Measurements from ENCODE around the gene CAV1. TPM values are rescaled to one million over a fixed set of nuclear protein-coding genes. Genes with fewer than 3 reads are reported as not detected.

Gene CAV1
- total RNA-seq, 1 experiment from 2014 or later: 141 TPM

DNA sequence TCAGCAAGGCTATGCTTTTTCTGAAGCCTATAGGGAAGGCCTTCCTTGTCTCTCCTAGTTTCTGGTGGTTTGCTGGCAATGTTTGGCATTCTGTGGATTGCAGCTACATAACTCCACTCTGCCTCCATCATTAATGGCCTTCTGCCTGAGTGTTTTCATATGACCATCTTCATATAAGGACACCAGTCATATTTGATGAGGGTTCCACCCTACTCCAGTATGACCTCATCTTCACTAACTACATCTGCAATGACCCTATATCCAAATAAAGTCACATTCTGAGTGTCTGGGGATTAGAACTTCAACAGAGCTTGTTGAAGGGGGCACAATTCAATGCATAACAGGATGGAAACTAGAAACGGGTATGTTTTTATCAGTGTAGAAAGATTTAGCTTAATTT is 22.1 kb downstream of the CAV1 start:
- DNase-seq (ENCODE audit: low read depth): no peak
- in situ Hi-C loops (cut with HindIII; ENCODE audit: low pct_unique_long_range_greater_than_20kb, low sequenced_read_pairs): no loop called here

- DNase-seq (ENCODE audit: low read depth): no peak
- in situ Hi-C loops (cut with HindIII; ENCODE audit: low pct_unique_long_range_greater_than_20kb, low sequenced_read_pairs): no loop called here
Observed at GRCh38 chr7:116547347-116547746, 22.5 kb downstream of the CAV1 start.

- in situ Hi-C loops (cut with HindIII; ENCODE audit: low pct_unique_long_range_greater_than_20kb, low sequenced_read_pairs): no loop called here
- DNase-seq (ENCODE audit: low read depth): no peak
Observed at GRCh38 chr7:116548506-116548905, 23.7 kb downstream of the CAV1 start.

DNA sequence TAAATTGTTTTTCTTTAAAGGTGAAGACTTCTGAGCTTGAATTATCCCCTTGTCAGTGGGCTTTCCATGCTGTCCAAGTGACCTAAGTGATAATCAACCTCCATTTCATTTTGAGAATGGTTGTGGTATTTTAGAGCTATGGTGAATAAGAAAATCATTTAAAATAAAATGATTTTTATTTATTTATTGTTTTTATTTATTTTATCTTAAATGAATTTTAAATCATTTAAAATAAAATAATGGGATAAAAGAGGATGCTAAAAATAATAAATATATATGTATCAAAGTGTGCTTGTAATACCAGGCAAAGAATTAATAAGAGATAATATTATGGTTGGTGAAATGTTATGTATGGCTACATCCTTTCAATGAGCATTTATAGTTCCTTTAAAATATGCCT is 24.5 kb downstream of the CAV1 start:
- in situ Hi-C loops (cut with HindIII; ENCODE audit: low pct_unique_long_range_greater_than_20kb, low sequenced_read_pairs): no loop called here

DNA sequence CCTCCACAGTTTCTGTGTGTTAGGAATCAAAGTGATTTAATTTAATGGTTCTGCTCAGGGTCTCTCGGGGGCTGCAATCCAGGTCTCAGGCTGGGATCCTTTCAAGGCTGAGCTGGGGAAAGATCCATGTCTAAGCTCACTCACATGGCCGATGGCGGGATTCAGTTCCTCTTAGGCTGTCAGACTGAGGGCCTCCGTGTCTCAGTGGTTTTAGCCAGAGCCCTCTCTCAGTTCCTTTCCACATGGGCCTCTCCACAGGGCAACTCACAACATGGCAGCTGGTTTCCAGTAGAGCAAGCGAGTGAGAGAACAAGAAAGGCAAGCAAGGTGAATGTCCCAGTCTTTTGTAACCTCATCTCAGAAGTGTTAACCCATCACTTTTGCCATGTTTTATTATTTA is 26.9 kb downstream of the CAV1 start:
- DNase-seq (ENCODE audit: low read depth): no peak
- in situ Hi-C loops (cut with HindIII; ENCODE audit: low pct_unique_long_range_greater_than_20kb, low sequenced_read_pairs): no loop called here

More for the DNA sequence above, 24.5 kb downstream of the CAV1 start:
- no peak for DNase-seq (ENCODE audit: low read depth)

GRCh38 chr7:116552602-116553001 is 27.8 kb downstream of the CAV1 start:
- in situ Hi-C loops (cut with HindIII; ENCODE audit: low pct_unique_long_range_greater_than_20kb, low sequenced_read_pairs): no loop called here
- peak; percentile 66 for DNase-seq (ENCODE audit: low read depth)

GRCh38 chr7:116553168-116553964 is 28.5 kb downstream of the CAV1 start:
- DNase-seq (ENCODE audit: low read depth): no peak
- in situ Hi-C loops (cut with HindIII; ENCODE audit: low pct_unique_long_range_greater_than_20kb, low sequenced_read_pairs): no loop called here

DNA sequence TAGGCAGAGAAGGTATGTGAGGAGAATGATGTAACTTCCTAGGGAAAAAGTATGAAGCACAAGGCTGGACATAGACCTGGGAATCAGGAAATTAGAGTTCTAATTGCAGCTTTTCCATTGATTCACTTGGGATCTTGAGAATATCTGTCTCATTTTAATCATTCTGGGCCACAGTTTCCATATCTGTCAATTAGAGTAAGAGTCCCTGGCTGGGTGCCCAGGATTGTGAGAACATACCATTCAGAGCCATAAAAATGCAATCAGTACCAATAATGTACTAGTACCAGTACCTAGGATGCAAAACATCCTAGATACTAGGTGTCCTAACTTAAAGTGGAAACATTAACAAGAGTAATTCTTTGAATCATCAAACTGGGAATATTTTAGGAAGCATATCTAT is 29.6 kb downstream of the CAV1 start:
- DNase-seq (ENCODE audit: low read depth): no peak
- in situ Hi-C loops (cut with HindIII; ENCODE audit: low pct_unique_long_range_greater_than_20kb, low sequenced_read_pairs): no loop called here

GRCh38 chr7:116554911-116555310 is 30.1 kb downstream of the CAV1 start:
- in situ Hi-C loops (cut with HindIII; ENCODE audit: low pct_unique_long_range_greater_than_20kb, low sequenced_read_pairs): no loop called here
- DNase-seq (ENCODE audit: low read depth): no peak

GRCh38 chr7:116557066-116557585 is 32.3 kb downstream of the CAV1 start:
- in situ Hi-C loops (cut with HindIII; ENCODE audit: low pct_unique_long_range_greater_than_20kb, low sequenced_read_pairs): no loop called here
- no peak for DNase-seq (ENCODE audit: low read depth)

- in situ Hi-C loops (cut with HindIII; ENCODE audit: low pct_unique_long_range_greater_than_20kb, low sequenced_read_pairs): no loop called here
- DNase-seq (ENCODE audit: low read depth): no peak
Observed at GRCh38 chr7:116557901-116558300, 33.1 kb downstream of the CAV1 start.

DNA sequence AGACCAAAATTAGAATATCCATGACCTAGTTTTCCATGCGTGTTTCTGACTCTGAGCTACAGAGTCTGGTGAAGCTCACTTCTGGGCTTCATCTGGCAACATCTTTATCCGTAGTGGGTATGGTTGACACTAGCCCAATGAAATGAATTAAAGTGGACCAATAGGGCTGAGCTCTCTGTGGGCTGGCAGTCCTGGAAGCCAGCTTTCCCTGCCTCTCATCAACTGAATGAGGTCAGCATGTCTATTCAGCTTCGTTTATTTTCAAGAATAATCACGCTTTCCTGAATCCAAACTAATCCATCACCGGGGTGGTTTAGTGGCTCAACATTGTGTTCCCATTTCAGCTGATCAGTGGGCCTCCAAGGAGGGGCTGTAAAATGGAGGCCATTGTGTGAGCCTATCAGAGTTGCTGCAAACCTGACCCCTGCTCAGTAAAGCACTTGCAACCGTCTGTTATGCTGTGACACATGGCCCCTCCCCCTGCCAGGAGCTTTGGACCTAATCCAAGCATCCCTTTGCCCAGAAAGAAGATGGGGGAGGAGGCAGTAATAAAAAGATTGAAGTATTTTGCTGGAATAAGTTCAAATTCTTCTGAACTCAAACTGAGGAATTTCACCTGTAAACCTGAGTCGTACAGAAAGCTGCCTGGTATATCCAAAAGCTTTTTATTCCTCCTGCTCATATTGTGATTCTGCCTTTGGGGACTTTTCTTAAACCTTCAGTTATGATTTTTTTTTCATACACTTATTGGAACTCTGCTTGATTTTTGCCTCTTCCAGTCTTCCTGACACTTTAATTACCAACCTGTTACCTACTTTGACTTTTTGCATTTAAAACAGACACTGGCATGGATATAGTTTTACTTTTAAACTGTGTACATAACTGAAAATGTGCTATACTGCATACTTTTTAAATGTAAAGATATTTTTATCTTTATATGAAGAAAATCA is 35.5 kb downstream of the CAV1 start:
- DNase-seq (ENCODE audit: low read depth): no peak

DNA sequence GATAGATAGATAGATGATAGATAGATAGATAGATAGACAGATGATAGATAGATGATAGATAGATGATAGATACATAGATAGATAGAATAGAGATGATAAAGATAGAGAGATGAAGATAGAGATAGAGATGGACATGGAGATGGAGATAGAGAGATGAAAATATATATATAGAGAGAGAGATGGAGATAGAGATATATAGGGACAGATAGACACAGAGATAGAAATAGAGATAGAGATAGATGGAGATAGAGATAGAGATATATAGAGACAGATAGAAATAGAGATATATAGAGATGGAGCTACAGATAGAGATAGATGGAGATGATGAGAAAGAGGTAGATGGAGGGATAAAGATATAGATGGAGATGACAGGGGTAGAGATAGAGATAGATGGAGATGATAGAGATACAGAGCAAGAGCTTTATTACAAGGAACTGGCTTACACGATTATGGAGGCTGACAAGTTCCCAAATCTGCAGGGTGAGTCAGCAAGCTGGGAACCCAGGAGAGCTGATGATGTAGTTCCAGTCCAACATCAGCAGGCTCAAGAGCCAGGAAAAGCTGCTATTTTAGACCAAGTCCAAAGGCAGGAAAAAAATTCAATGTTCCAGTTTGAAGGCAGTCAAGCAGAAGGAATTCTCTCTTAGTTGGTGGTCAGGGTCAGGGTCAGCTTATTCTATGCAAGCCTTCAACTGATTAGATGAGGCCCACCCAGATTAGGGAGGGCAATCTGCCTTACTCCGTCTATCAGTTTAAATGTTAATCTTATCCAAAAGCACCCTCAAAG is 37.1 kb downstream of the CAV1 start:
- DNase-seq (ENCODE audit: low read depth): no peak
- in situ Hi-C loops (cut with HindIII; ENCODE audit: low pct_unique_long_range_greater_than_20kb, low sequenced_read_pairs): no loop called here

More for the DNA sequence above, 35.5 kb downstream of the CAV1 start:
- in situ Hi-C loops (cut with HindIII; ENCODE audit: low pct_unique_long_range_greater_than_20kb, low sequenced_read_pairs): no loop called here

DNA sequence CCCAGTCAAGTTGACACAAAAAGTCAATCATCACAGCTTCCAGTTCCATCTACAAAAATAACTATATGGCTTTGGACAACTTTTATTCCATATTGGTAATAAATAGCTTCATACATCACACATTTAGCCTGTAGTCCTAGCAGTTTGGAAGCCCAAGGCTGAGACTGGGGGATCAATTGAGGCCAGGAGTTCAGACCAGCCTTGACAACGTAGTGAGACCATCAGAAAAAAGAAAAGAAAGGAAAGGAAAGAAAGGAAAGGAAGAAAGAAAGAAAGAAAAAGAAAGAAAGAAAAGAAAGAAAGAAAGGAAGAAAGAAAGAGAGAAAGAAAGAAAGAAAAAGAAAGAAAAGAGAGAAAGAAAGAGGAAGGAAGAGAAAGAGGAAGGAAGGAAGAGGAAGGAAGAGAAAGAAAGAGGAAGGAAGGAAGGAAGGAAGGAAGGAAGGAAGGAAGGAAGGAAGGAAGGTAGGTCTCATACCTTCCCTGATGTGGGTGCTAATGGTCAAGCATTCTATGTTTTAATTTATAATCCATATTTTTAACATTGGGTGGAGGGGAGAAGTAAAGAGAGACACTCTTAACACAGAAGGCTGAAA is 37.8 kb downstream of the CAV1 start:
- in situ Hi-C loops (cut with HindIII; ENCODE audit: low pct_unique_long_range_greater_than_20kb, low sequenced_read_pairs): no loop called here
- no peak for DNase-seq (ENCODE audit: low read depth)

DNA sequence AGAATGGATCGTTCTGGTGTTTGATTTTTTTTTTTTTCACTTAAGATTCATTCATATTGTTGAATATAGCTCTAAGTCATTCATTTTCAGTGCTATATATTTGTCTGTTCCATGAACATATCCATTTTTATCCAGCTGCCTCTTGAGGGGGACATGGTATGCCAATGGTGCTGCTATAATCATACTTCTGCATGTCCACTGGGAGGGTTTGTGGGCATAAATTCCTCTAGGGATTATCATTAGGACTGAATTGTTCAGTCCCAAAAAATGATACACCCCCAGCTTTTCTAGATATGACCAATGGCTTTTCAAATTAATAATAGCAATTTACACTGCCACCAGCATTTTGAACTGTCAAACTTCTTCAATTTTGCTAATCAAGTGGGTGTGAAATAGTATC is 41.1 kb downstream of the CAV1 start:
- in situ Hi-C loops (cut with HindIII; ENCODE audit: low pct_unique_long_range_greater_than_20kb, low sequenced_read_pairs): no loop called here
- DNase-seq (ENCODE audit: low read depth): no peak

DNA sequence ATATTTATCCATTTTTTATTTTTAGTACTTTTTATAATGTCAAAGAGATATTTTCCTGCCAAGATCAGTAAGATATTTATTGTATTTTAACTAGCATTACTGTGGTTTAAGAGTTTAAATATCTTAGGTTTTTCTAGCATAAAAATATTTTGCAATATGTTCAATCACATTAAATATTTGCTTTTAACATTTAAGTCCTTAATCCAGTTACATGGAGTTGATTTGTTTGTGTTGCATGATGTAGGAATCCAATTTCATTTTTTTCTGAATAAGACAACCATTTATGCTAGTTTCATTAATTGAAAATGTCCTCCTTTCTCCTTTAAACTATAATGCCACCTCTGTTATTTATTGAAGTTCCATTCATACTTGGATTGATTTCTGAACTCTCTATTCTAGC is 41.8 kb downstream of the CAV1 start:
- no peak for DNase-seq (ENCODE audit: low read depth)

DNA sequence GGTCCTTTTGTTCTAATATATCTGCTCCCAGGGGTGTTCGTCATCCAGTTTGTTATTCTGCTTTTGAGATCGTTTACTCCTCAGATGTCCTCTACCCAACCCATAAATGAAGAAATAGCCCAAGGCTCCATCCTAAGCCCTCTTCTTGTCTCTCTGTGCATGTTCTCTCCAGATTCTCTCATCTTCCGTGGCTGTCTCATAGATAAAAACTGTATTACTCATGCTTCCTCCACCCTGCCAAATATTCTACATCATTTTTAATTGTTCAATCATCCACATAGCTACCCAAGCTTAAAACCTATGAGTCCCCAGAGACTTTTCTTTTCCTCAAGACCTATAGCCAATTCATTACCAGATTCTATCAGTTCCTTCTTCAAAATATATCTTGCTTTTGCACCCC is 44.9 kb downstream of the CAV1 start:
- in situ Hi-C loops (cut with HindIII; ENCODE audit: low pct_unique_long_range_greater_than_20kb, low sequenced_read_pairs): no loop called here
- no peak for DNase-seq (ENCODE audit: low read depth)

More for the DNA sequence above, 41.8 kb downstream of the CAV1 start:
- in situ Hi-C loops (cut with HindIII; ENCODE audit: low pct_unique_long_range_greater_than_20kb, low sequenced_read_pairs): no loop called here

DNA sequence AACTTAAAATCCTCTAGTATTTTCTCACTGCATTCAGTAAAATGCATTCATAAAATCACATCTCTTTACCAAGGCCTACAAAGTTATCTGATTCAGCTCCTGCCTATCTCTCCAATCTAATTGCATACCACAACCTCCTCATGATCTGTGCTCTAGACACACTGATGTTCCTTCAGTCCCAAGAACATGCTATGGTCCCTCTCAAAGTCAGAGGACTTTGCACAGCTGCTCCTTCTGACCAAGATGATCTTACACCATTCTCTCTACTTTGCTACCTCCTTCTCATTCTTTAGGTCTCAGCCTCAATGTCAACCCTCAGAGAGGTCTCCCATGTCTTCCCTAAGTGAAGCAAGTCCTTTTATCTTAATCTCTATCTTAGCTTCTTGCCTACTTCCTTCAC is 45.5 kb downstream of the CAV1 start:
- DNase-seq (ENCODE audit: low read depth): no peak
- in situ Hi-C loops (cut with HindIII; ENCODE audit: low pct_unique_long_range_greater_than_20kb, low sequenced_read_pairs): no loop called here

Data from Caki2 (cell line).